K562 (cell line): ENCODE results near the gene SPTBN4. TPM values are rescaled to one million over a fixed set of nuclear protein-coding genes. Genes with fewer than 3 reads are reported as not detected.

ENCODE experiments used
- CBX3 ChIP-seq, 2 experiments: IDR thresholded peaks; 1 replicate in 1 of 2; 2 replicates in 1 of 2; pipeline ENCODE4 v1.6.1; 2012; ENCODE audit warnings: inconsistent platforms in 2 of 2, low read length in 2 of 2, borderline replicate concordance in 1 of 2, control low read depth in 1 of 2
- ERF ChIP-seq: fragments of 450-650 bp; formaldehyde crosslinking; IDR thresholded peaks from 2 replicates; pipeline ENCODE4 v1.4.0; 2020; ENCODE audit warnings: mild to moderate bottlenecking, mixed read lengths
- FOS ChIP-seq: IDR thresholded peaks from 3 replicates; pipeline ENCODE4 v1.6.1; 2011; ENCODE audit not compliant: insufficient read length; ENCODE audit errors: extremely low read depth
- FOXA1 ChIP-seq: fragments of 450-650 bp; IDR thresholded peaks from 2 replicates; pipeline ENCODE4 v1.6.1; 2016; ENCODE audit warnings: mild to moderate bottlenecking, borderline replicate concordance
- MBD2 ChIP-seq: sonication (generic); IDR thresholded peaks from 2 replicates; pipeline ENCODE4 v1.6.1; 2016; ENCODE audit warnings: low read depth, borderline replicate concordance
- NR4A1 ChIP-seq, 2 experiments: fragments of 250-450 bp in 1 of 2; fragments of 450-650 bp in 1 of 2; sonication (Bioruptor Pico) in 1 of 2; IDR thresholded peaks; 2 replicates each; pipeline versions ENCODE4 v1.4.0 to v1.6.1; 2016 to 2020; ENCODE audit warnings: mild to moderate bottlenecking in 2 of 2, missing compliant biosample characterization in 1 of 2, missing genetic modification characterization in 1 of 2, moderate library complexity in 1 of 2
- PML ChIP-seq: IDR thresholded peaks from 2 replicates; pipeline ENCODE4 v1.6.1; 2012; ENCODE audit warnings: low read length, inconsistent platforms
- RBM14 ChIP-seq: fragments of 200-400 bp; formaldehyde crosslinking; IDR thresholded peaks from 2 replicates; pipeline ENCODE4 v1.6.1; 2018; ENCODE audit warnings: low read depth, mild to moderate bottlenecking, low read length, moderate library complexity, borderline replicate concordance; ENCODE audit not compliant: insufficient read depth
- SIRT6 ChIP-seq: IDR thresholded peaks from one replicate; pipeline ENCODE4 v1.6.1; 2012; ENCODE audit warnings: low read depth, mild to moderate bottlenecking, control low read depth, inconsistent platforms, low read length, moderate library complexity
- SP1 ChIP-seq: sonication (generic); formaldehyde crosslinking; IDR thresholded peaks from 2 replicates; pipeline ENCODE4 v1.8.1; 2022; ENCODE audit warnings: mild to moderate bottlenecking, missing genetic modification reagents
- SRF ChIP-seq, 2 experiments: fragments of 250-450, 450-650 bp in 1 of 2; sonication (Bioruptor Pico) in 1 of 2; sonication (generic) in 1 of 2; formaldehyde crosslinking; IDR thresholded peaks; 2 replicates each; pipeline versions ENCODE4 v1.5.0 to v1.5.1; 2020 to 2022; ENCODE audit warnings: mild to moderate bottlenecking in 1 of 2, missing genetic modification reagents in 1 of 2
- SRSF3 ChIP-seq: fragments of 200-400 bp; formaldehyde crosslinking; IDR thresholded peaks from 2 replicates; pipeline ENCODE4 v1.6.1; 2016; ENCODE audit warnings: mild to moderate bottlenecking, low read length, moderate library complexity; ENCODE audit not compliant: insufficient read depth
- TAL1 ChIP-seq: fragments of 450-650 bp; IDR thresholded peaks from 2 replicates; pipeline ENCODE4 v1.6.1; 2016; ENCODE audit warnings: mild to moderate bottlenecking
- ZFP1 ChIP-seq: fragments of 450-650 bp; formaldehyde crosslinking; IDR thresholded peaks from 2 replicates; pipeline ENCODE4 v1.4.0; 2020; ENCODE audit warnings: mild to moderate bottlenecking, mixed read lengths
- ZNF175 ChIP-seq: fragments of 200-800 bp; sonication (Bioruptor generic); IDR thresholded peaks from 2 replicates; pipeline ENCODE4 v1.6.1; 2016; ENCODE audit warnings: low read depth, mild to moderate bottlenecking, missing genetic modification characterization, missing compliant biosample characterization
- ZNF263 ChIP-seq: sonication (generic); formaldehyde crosslinking; IDR thresholded peaks from 2 replicates; pipeline ENCODE4 v1.8.0; 2022; ENCODE audit warnings: mild to moderate bottlenecking, missing genetic modification reagents, borderline replicate concordance
- ZNF609 ChIP-seq: sonication (generic); formaldehyde crosslinking; IDR thresholded peaks from 2 replicates; pipeline ENCODE4 v1.8.1; 2023; ENCODE audit warnings: missing genetic modification reagents, mild to moderate bottlenecking, borderline replicate concordance
- polyA plus RNA-seq, 8 experiments: library from polyadenylated mRNA; depleted of rRNA in 4 of 8; stranded (reverse) in 5 of 8; unstranded in 3 of 8; fragments of >200 nt; fragmentation: Nextera tagmentation in 2 of 8; fragmentation: Illumina TruSeq in 1 of 8; extraction: Ambion mirVana in 2 of 8; extraction: Trizol in 1 of 8; gene quantifications; 2 replicates each; pipeline versions ENCODE4 v1.2.1 to v1.2.3, GENCODE V29; 2011 to 2014; ENCODE audit warnings: inconsistent platforms in 1 of 8, missing spikeins in 1 of 8
- total RNA-seq, 7 experiments: library from RNA; depleted of rRNA in 6 of 7; stranded (reverse); fragments of >200 nt in 6 of 7; fragmentation: Illumina TruSeq in 2 of 7; extraction: Trizol in 2 of 7; gene quantifications; 2 replicates each; pipeline versions ENCODE4 v1.2.1 to v1.2.3, GENCODE V29; 2011 to 2021; ENCODE audit warnings: low replicate concordance in 1 of 7
- TF ChIP-seq, protein P1 (sequence below), 3 experiments: IDR thresholded peaks in 2 of 3; conservative IDR thresholded peaks in 1 of 3; 2 replicates each; pipeline ENCODE4 v1.5.1; 2011 to 2012; ENCODE audit warnings: low read length in 3 of 3, mild to moderate bottlenecking in 3 of 3, control low read depth in 2 of 3, improper control_type of control experiment in 1 of 3, inconsistent platforms in 1 of 3, low read depth in 1 of 3, mixed read lengths in 1 of 3, moderate library complexity in 1 of 3; ENCODE audit not compliant: insufficient read depth in 2 of 3

SPTBN4 gene
- total and polyA plus RNA-seq, 9 of the 15 experiments (the other 6 are each of a cell fraction or from before 2014, with no cell fraction given) = 0.01 to 1.5 (median 0.86) TPM

DNA sequence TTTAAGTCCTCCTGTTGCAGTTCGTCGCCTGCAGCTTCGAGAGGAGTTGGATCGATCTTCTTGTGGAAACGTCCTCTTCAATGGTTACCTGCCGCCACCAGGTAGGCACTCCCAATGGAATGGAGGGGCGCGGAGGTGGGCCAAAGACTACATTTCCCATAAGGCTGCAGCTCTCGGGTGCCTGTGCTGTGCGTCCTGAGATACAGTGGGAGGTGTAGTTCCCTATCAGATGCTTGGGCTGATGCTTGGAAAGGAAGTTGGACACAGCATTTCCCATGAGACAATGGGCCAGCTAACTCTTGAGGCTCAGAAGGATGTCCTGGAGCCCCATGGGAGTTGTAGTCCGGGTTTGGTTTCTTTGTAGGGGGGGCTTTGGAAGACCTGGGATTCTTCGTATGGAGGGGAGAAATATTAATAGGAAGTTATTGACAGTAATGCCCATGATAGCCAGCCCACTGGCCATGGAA is 111.7 kb downstream of the SPTBN4 start (continued):
- TF ChIP-seq FOS (no peak), ZNF609 (no peak), ZFP1 (CRISPR knock-in tag) (no peak), ZNF175 (CRISPR knock-in tag) (peak; percentile 93), SRF (CRISPR knock-in tag; IDR thresholded peaks at IDR 0.05) (no peak), RBM14 (no peak), CBX3 (IDR thresholded peaks at IDR 0.05; ENCODE audit: borderline replicate concordance in 1 of 2, low read length in 2 of 2) (no peak), NR4A1 (CRISPR knock-in tag; IDR thresholded peaks at IDR 0.05) (no peak), NR4A1 (tag; IDR thresholded peaks at IDR 0.05) (no peak), SP1 (CRISPR knock-in tag) (peak; percentile 55), PML (no peak), MBD2 (peak; percentile 91), TAL1 (no peak), ZNF263 (CRISPR knock-in tag) (no peak), SRSF3 (no peak), SIRT6 (no peak), ERF (no peak), FOXA1 (no peak)
- TF ChIP-seq, protein P1, sequence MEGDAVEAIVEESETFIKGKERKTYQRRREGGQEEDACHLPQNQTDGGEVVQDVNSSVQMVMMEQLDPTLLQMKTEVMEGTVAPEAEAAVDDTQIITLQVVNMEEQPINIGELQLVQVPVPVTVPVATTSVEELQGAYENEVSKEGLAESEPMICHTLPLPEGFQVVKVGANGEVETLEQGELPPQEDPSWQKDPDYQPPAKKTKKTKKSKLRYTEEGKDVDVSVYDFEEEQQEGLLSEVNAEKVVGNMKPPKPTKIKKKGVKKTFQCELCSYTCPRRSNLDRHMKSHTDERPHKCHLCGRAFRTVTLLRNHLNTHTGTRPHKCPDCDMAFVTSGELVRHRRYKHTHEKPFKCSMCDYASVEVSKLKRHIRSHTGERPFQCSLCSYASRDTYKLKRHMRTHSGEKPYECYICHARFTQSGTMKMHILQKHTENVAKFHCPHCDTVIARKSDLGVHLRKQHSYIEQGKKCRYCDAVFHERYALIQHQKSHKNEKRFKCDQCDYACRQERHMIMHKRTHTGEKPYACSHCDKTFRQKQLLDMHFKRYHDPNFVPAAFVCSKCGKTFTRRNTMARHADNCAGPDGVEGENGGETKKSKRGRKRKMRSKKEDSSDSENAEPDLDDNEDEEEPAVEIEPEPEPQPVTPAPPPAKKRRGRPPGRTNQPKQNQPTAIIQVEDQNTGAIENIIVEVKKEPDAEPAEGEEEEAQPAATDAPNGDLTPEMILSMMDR (IDR thresholded peaks at IDR 0.05 in 2 of 3, conservative IDR thresholded peaks at IDR 0.05 in 1 of 3; ENCODE audit: insufficient read depth in 2 of 3, low read depth in 1 of 3, low read length in 3 of 3) = peak in 1 of 3 experiments; percentile 17; a peak in 1 of 6 replicates
